ENCODE measurements around the gene LRRC17.
"Not testable (repeated sequence)": the region's sequence is repeated elsewhere in the genome, so short reads cannot be mapped to it uniquely, and the experiment has no call there.

The LRRC17 gene

GRCh38 chr7:102953406-102953805, 40.6 kb downstream of the LRRC17 start:
- no peak for DNase-seq (ENCODE audit: low read depth)
- TF ChIP-seq CTCF (IDR thresholded peaks at IDR 0.05; ENCODE audit: low read depth, low read length, missing control alignments), result no peak
- H3K4me3 ChIP-seq (ENCODE audit: low read depth, low read length), result no peak overlapping the region
- in situ Hi-C loops (cut with HindIII; ENCODE audit: low sequenced_read_pairs), result no loop called here

- in situ Hi-C loops (cut with HindIII; ENCODE audit: low sequenced_read_pairs); DNase-seq (ENCODE audit: low read depth); H3K4me3 ChIP-seq (ENCODE audit: low read depth, low read length): not testable (repeated sequence)
Measured at GRCh38 chr7:102954359-102954758, 41.6 kb downstream of the LRRC17 start.

DNA sequence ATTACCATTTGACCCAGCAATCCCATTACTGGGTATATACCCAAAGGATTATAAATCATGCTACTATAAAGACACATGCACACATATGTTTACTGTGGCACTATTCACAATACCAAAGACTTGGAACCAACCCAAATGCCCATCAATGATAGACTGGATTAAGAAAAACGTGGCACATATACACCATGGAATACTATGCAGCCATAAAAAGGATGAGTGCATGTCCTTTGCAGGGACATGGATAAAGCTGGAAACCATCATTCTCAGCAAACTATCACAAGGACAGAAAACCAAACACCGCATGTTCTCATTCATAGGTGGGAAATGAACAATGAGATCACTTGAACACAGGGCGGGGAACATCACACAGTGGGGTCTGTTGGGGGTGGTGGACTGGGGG, 45.2 kb downstream of the LRRC17 start:
- H3K4me3 ChIP-seq (ENCODE audit: low read depth, low read length); DNase-seq (ENCODE audit: low read depth); in situ Hi-C loops (cut with HindIII; ENCODE audit: low sequenced_read_pairs): not testable (repeated sequence)

DNA sequence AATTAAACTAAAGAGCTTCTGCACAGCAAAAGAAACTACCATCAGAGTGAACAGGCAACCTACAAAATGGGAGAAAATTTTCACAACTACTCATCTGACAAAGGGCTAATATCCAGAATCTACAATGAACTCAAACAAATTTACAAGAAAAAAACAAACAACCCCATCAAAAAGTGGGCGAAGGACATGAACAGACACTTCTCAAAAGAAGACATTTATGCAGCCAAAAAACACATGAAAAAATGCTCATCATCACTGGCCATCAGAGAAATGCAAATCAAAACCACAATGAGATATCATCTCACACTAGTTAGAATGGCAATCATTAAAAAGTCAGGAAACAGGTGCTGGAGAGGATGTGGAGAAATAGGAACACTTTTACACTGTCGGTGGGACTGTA, 49.2 kb downstream of the LRRC17 start:
- DNase-seq (ENCODE audit: low read depth); H3K4me3 ChIP-seq (ENCODE audit: low read depth, low read length); in situ Hi-C loops (cut with HindIII; ENCODE audit: low sequenced_read_pairs): not testable (repeated sequence)

GRCh38 chr7:102966465-102966864, 53.7 kb downstream of the LRRC17 start:
- TF ChIP-seq CTCF (IDR thresholded peaks at IDR 0.05; ENCODE audit: low read depth, low read length, missing control alignments), result no peak
- in situ Hi-C loops (cut with HindIII; ENCODE audit: low sequenced_read_pairs), result no loop called here
- no peak for DNase-seq (ENCODE audit: low read depth)
- no peak overlapping the region for H3K4me3 ChIP-seq (ENCODE audit: low read depth, low read length)

DNA sequence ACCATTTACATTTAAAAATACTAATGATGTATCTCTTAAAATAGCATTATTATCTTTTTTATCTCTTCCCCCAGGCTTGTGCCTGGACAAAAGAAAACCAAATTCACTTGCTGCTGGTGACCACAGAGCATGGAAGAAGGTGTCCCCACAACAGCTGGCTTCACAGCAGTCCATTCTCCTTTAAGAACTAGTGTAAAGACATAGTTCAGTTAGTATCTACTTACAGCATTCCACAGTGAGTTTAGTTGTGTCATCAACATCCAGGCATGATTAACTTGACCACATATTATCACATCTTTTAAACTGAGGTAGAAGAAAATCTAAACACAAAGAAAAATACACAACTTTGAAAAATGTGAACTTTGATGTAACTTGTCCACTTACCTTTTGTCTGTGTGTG, 55.0 kb downstream of the LRRC17 start:
- no peak overlapping the region for H3K4me3 ChIP-seq (ENCODE audit: low read depth, low read length)
- no peak for TF ChIP-seq CTCF (IDR thresholded peaks at IDR 0.05; ENCODE audit: low read depth, low read length, missing control alignments)
- DNase-seq (ENCODE audit: low read depth), result peak; percentile 18
- in situ Hi-C loops (cut with HindIII; ENCODE audit: low sequenced_read_pairs), result no loop called here

- TF ChIP-seq CTCF (IDR thresholded peaks at IDR 0.05; ENCODE audit: low read depth, low read length, missing control alignments), result no peak
- H3K4me3 ChIP-seq (ENCODE audit: low read depth, low read length), result no peak overlapping the region
- in situ Hi-C loops (cut with HindIII; ENCODE audit: low sequenced_read_pairs), result no loop called here
- DNase-seq (ENCODE audit: low read depth), result no peak
Measured at GRCh38 chr7:102973096-102973802, 60.4 kb downstream of the LRRC17 start.

GRCh38 chr7:102974366-102975236, 61.8 kb downstream of the LRRC17 start:
- DNase-seq (ENCODE audit: low read depth), result no peak
- no peak for TF ChIP-seq CTCF (IDR thresholded peaks at IDR 0.05; ENCODE audit: low read depth, low read length, missing control alignments)
- in situ Hi-C loops (cut with HindIII; ENCODE audit: low sequenced_read_pairs), result no loop called here
- H3K4me3 ChIP-seq (ENCODE audit: low read depth, low read length), result no peak overlapping the region
